ENCODE results near the gene PBOV1.

PBOV1 gene

GRCh38 chr6:138204792-138205384 lies 13.4 kb downstream of the PBOV1 start:
- DNase-seq (ENCODE audit: low read depth in 2 of 2): no peak

- DNase-seq (ENCODE audit: low read depth in 2 of 2): no peak
These were observed 14.0 kb downstream of the PBOV1 start for GRCh38 chr6:138204303-138204702.

- no peak for DNase-seq (ENCODE audit: low read depth in 2 of 2)
These were observed 15.0 kb downstream of the PBOV1 start for GRCh38 chr6:138203315-138203714.

GRCh38 chr6:138201836-138202235 lies 16.5 kb downstream of the PBOV1 start:
- no peak for DNase-seq (ENCODE audit: low read depth in 2 of 2)

GRCh38 chr6:138198430-138199091 lies 19.7 kb downstream of the PBOV1 start:
- no peak for DNase-seq (ENCODE audit: low read depth in 2 of 2)

- no peak for DNase-seq (ENCODE audit: low read depth in 2 of 2)
These were observed 20.7 kb downstream of the PBOV1 start for GRCh38 chr6:138197570-138197969.

GRCh38 chr6:138196122-138196738 lies 22.1 kb downstream of the PBOV1 start:
- DNase-seq (ENCODE audit: low read depth in 2 of 2): no peak

- DNase-seq (ENCODE audit: low read depth in 2 of 2): no peak
These were observed 24.0 kb downstream of the PBOV1 start for GRCh38 chr6:138194287-138194686.

GRCh38 chr6:138188278-138188941 lies 29.9 kb downstream of the PBOV1 start:
- DNase-seq (ENCODE audit: low read depth in 2 of 2): no peak

- DNase-seq (ENCODE audit: low read depth in 2 of 2): no peak
These were observed 31.1 kb downstream of the PBOV1 start for GRCh38 chr6:138187156-138187555.

GRCh38 chr6:138184230-138184629 lies 34.1 kb downstream of the PBOV1 start:
- no peak for DNase-seq (ENCODE audit: low read depth in 2 of 2)

- DNase-seq (ENCODE audit: low read depth in 2 of 2): no peak
These were observed 34.5 kb downstream of the PBOV1 start for GRCh38 chr6:138183790-138184134.

- no peak for DNase-seq (ENCODE audit: low read depth in 2 of 2)
These were observed 35.1 kb downstream of the PBOV1 start for GRCh38 chr6:138182939-138183789.

- DNase-seq (ENCODE audit: low read depth in 2 of 2): no peak
These were observed 41.5 kb downstream of the PBOV1 start for GRCh38 chr6:138176652-138177232.

- DNase-seq (ENCODE audit: low read depth in 2 of 2): no peak
These were observed 42.7 kb downstream of the PBOV1 start for GRCh38 chr6:138175596-138175995.
